Tibial nerve (tissue), 4 donors: ENCODE data around the gene NFIA.

ENCODE experiments used
- EP300 ChIP-seq, 2 donors: sonication (generic); formaldehyde crosslinking; IDR thresholded peaks; one replicate each; pipeline ENCODE4 v1.6.1; 2017; ENCODE audit warnings: antibody characterized with exemption in 2 of 2, mild to moderate bottlenecking in 1 of 2
- POLR2A ChIP-seq, 2 donors: fragments of 450-650 bp; IDR thresholded peaks; one replicate each; pipeline ENCODE4 v1.6.1; 2017; ENCODE audit warnings: antibody characterized with exemption in 2 of 2, mild to moderate bottlenecking in 2 of 2, moderate library complexity in 2 of 2
- TF ChIP-seq, protein P1 (sequence below), 5 experiments: fragments of 200-600 bp in 3 of 5; fragments of 450-650 bp in 2 of 5; sonication (generic) in 3 of 5; IDR thresholded peaks; one replicate each; pipeline ENCODE4 v1.5.1; 2016 to 2019; ENCODE audit warnings: antibody characterized with exemption in 5 of 5, mild to moderate bottlenecking in 3 of 5, moderate library complexity in 2 of 5

DNA sequence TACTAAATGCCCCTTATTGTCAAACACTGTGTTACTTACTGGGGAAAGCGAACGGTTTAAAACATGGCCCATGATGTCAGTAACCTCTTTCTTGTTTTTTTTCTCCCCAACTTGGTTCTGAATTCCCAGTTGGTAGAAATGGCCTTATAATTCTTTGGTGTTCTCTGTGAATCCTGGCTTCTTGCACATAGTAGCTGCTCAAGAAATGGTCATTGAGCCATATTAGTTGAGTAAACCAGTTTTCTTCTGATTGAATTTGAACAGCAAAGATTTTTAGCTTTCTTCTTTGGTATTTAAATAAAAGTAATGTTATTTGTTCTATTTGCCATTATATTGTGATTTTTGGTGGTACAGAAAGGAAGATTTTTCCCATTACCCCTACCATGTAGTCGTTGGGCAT, 87.3 kb downstream of the NFIA start:
- TF ChIP-seq, protein P1, sequence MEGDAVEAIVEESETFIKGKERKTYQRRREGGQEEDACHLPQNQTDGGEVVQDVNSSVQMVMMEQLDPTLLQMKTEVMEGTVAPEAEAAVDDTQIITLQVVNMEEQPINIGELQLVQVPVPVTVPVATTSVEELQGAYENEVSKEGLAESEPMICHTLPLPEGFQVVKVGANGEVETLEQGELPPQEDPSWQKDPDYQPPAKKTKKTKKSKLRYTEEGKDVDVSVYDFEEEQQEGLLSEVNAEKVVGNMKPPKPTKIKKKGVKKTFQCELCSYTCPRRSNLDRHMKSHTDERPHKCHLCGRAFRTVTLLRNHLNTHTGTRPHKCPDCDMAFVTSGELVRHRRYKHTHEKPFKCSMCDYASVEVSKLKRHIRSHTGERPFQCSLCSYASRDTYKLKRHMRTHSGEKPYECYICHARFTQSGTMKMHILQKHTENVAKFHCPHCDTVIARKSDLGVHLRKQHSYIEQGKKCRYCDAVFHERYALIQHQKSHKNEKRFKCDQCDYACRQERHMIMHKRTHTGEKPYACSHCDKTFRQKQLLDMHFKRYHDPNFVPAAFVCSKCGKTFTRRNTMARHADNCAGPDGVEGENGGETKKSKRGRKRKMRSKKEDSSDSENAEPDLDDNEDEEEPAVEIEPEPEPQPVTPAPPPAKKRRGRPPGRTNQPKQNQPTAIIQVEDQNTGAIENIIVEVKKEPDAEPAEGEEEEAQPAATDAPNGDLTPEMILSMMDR (IDR thresholded peaks at IDR 0.05), result no peak
- no peak for TF ChIP-seq POLR2A (IDR thresholded peaks at IDR 0.05)
- TF ChIP-seq EP300 (IDR thresholded peaks at IDR 0.05), result no peak
